ENCODE measurements around the gene JARID2. TPM values are rescaled to one million over a fixed set of nuclear protein-coding genes. Genes with fewer than 3 reads are reported as not detected.

Gene JARID2
- total and polyA plus RNA-seq, 2 of the 13 experiments (the other 11 are each of a cell fraction or from before 2014, with no cell fraction given), result 7.5 to 10.3 TPM

- TF ChIP-seq, protein P1, sequence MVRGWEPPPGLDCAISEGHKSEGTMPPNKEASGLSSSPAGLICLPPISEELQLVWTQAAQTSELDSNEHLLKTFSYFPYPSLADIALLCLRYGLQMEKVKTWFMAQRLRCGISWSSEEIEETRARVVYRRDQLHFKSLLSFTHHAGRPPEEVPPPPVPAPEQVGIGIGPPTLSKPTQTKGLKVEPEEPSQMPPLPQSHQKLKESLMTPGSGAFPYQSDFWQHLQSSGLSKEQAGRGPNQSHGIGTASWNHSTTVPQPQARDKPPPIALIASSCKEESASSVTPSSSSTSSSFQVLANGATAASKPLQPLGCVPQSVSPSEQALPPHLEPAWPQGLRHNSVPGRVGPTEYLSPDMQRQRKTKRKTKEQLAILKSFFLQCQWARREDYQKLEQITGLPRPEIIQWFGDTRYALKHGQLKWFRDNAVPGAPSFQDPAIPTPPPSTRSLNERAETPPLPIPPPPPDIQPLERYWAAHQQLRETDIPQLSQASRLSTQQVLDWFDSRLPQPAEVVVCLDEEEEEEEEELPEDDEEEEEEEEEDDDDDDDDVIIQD (CRISPR knock-in tag; IDR thresholded peaks at IDR 0.05; ENCODE audit: low read depth), result peak; percentile 13; the same call in 1 of the 2 replicates
- no peak for TF ChIP-seq FOXK2 (IDR thresholded peaks at IDR 0.05)
- no peak for TF ChIP-seq HDAC6 (IDR thresholded peaks at IDR 0.05; ENCODE audit: low read depth, low read length)
- TF ChIP-seq, protein P2, sequence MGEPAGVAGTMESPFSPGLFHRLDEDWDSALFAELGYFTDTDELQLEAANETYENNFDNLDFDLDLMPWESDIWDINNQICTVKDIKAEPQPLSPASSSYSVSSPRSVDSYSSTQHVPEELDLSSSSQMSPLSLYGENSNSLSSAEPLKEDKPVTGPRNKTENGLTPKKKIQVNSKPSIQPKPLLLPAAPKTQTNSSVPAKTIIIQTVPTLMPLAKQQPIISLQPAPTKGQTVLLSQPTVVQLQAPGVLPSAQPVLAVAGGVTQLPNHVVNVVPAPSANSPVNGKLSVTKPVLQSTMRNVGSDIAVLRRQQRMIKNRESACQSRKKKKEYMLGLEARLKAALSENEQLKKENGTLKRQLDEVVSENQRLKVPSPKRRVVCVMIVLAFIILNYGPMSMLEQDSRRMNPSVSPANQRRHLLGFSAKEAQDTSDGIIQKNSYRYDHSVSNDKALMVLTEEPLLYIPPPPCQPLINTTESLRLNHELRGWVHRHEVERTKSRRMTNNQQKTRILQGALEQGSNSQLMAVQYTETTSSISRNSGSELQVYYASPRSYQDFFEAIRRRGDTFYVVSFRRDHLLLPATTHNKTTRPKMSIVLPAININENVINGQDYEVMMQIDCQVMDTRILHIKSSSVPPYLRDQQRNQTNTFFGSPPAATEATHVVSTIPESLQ (CRISPR knock-in tag; conservative IDR thresholded peaks at IDR 0.05), result no peak
- TF ChIP-seq ZBTB1 (CRISPR knock-in tag; IDR thresholded peaks at IDR 0.05; ENCODE audit: borderline replicate concordance), result no peak
- peak; percentile 56; the same call in 1 of the 2 replicates for TF ChIP-seq KDM1A (CRISPR knock-in tag; IDR thresholded peaks at IDR 0.05)
- no peak for TF ChIP-seq SMAD1 (CRISPR knock-in tag; IDR thresholded peaks at IDR 0.05; ENCODE audit: borderline replicate concordance, low read depth)
- TF ChIP-seq POLR2A (IDR thresholded peaks at IDR 0.05; ENCODE audit: insufficient read depth in 1 of 2, low read depth in 2 of 2, low read length in 2 of 2), result peak; percentile 45 to 51; a peak in 3 of 4 replicates
- no peak for TF ChIP-seq ZNF75D (CRISPR knock-in tag; IDR thresholded peaks at IDR 0.05; ENCODE audit: borderline replicate concordance)
- no peak for TF ChIP-seq RARG (CRISPR knock-in tag; IDR thresholded peaks at IDR 0.05; ENCODE audit: low read depth)
- TF ChIP-seq ZNF780A (CRISPR knock-in tag; IDR thresholded peaks at IDR 0.05), result no peak; the same call in 1 of the 2 replicates
- TF ChIP-seq, protein P3, sequence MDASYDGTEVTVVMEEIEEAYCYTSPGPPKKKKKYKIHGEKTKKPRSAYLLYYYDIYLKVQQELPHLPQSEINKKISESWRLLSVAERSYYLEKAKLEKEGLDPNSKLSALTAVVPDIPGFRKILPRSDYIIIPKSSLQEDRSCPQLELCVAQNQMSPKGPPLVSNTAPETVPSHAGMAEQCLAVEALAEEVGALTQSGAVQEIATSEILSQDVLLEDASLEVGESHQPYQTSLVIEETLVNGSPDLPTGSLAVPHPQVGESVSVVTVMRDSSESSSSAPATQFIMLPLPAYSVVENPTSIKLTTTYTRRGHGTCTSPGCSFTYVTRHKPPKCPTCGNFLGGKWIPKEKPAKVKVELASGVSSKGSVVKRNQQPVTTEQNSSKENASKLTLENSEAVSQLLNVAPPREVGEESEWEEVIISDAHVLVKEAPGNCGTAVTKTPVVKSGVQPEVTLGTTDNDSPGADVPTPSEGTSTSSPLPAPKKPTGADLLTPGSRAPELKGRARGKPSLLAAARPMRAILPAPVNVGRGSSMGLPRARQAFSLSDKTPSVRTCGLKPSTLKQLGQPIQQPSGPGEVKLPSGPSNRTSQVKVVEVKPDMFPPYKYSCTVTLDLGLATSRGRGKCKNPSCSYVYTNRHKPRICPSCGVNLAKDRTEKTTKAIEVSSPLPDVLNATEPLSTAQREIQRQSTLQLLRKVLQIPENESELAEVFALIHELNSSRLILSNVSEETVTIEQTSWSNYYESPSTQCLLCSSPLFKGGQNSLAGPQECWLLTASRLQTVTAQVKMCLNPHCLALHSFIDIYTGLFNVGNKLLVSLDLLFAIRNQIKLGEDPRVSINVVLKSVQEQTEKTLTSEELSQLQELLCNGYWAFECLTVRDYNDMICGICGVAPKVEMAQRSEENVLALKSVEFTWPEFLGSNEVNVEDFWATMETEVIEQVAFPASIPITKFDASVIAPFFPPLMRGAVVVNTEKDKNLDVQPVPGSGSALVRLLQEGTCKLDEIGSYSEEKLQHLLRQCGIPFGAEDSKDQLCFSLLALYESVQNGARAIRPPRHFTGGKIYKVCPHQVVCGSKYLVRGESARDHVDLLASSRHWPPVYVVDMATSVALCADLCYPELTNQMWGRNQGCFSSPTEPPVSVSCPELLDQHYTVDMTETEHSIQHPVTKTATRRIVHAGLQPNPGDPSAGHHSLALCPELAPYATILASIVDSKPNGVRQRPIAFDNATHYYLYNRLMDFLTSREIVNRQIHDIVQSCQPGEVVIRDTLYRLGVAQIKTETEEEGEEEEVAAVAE (CRISPR knock-in tag; IDR thresholded peaks at IDR 0.05; ENCODE audit: borderline replicate concordance), result peak; percentile 28; the same call in 1 of the 2 replicates
- TF ChIP-seq, protein P4, sequence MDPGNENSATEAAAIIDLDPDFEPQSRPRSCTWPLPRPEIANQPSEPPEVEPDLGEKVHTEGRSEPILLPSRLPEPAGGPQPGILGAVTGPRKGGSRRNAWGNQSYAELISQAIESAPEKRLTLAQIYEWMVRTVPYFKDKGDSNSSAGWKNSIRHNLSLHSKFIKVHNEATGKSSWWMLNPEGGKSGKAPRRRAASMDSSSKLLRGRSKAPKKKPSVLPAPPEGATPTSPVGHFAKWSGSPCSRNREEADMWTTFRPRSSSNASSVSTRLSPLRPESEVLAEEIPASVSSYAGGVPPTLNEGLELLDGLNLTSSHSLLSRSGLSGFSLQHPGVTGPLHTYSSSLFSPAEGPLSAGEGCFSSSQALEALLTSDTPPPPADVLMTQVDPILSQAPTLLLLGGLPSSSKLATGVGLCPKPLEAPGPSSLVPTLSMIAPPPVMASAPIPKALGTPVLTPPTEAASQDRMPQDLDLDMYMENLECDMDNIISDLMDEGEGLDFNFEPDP (CRISPR knock-in tag; conservative IDR thresholded peaks at IDR 0.05), result 0 out of 2 replicates have a peak, but pooled peaks have one; percentile 38
- TF ChIP-seq FOXM1 (CRISPR knock-in tag; IDR thresholded peaks at IDR 0.05), result no peak
- peak; percentile 4; the same call in 1 of the 2 replicates for TF ChIP-seq RXRB (CRISPR knock-in tag; IDR thresholded peaks at IDR 0.05; ENCODE audit: borderline replicate concordance)
- TF ChIP-seq MED13 (CRISPR knock-in tag; IDR thresholded peaks at IDR 0.05), result no peak
- TF ChIP-seq ATF7-NPFF (CRISPR knock-in tag; IDR thresholded peaks at IDR 0.05; ENCODE audit: low read depth), result no peak; the same call in 1 of the 2 replicates
- TF ChIP-seq HNRNPUL1 (IDR thresholded peaks at IDR 0.05; ENCODE audit: low read depth, low read length), result no peak
- no peak; the same call in 1 of the 2 replicates for TF ChIP-seq SOX13 (IDR thresholded peaks at IDR 0.05)
- peak in 1 of 2 experiments; percentile 64; a peak in 1 of 4 replicates for TF ChIP-seq SOX13 (CRISPR knock-in tag; conservative IDR thresholded peaks at IDR 0.05 in 1 of 2, IDR thresholded peaks at IDR 0.05 in 1 of 2)
These were observed 2.8 kb downstream of the JARID2 start (continued) for GRCh38 chr6:15248451-15249370.

Measured in HepG2 (cell line).